Panc1 (cell line): ENCODE measurements around the gene TAF13.

Source experiments
- POLR2AphosphoS5 ChIP-seq: IDR thresholded peaks from 2 replicates; pipeline ENCODE4 v1.6.1; 2012; ENCODE audit warnings: mild to moderate bottlenecking, low read depth, low read length, moderate library complexity
- SIN3A ChIP-seq: IDR thresholded peaks from 2 replicates; pipeline ENCODE4 v1.6.1; 2012; ENCODE audit warnings: low read depth, mild to moderate bottlenecking, low read length, moderate library complexity, borderline replicate concordance; ENCODE audit not compliant: insufficient read depth
- TCF7L2 ChIP-seq: IDR thresholded peaks from 2 replicates; pipeline ENCODE4 v1.6.1; 2011; ENCODE audit warnings: mild to moderate bottlenecking, low read depth, low read length, inconsistent platforms
- TF ChIP-seq, protein P1 (sequence below): fragments of 450-650 bp; IDR thresholded peaks from 2 replicates; pipeline ENCODE4 v1.5.1; 2017; ENCODE audit warnings: mild to moderate bottlenecking
- TF ChIP-seq, protein P2 (sequence below), 2 experiments: IDR thresholded peaks; 2 replicates each; pipeline ENCODE4 v1.6.1; 2011 to 2012; ENCODE audit warnings: low read depth in 2 of 2, control low read depth in 1 of 2, low read length in 1 of 2, mild to moderate bottlenecking in 1 of 2, moderate library complexity in 1 of 2; ENCODE audit not compliant: insufficient read depth in 1 of 2

DNA sequence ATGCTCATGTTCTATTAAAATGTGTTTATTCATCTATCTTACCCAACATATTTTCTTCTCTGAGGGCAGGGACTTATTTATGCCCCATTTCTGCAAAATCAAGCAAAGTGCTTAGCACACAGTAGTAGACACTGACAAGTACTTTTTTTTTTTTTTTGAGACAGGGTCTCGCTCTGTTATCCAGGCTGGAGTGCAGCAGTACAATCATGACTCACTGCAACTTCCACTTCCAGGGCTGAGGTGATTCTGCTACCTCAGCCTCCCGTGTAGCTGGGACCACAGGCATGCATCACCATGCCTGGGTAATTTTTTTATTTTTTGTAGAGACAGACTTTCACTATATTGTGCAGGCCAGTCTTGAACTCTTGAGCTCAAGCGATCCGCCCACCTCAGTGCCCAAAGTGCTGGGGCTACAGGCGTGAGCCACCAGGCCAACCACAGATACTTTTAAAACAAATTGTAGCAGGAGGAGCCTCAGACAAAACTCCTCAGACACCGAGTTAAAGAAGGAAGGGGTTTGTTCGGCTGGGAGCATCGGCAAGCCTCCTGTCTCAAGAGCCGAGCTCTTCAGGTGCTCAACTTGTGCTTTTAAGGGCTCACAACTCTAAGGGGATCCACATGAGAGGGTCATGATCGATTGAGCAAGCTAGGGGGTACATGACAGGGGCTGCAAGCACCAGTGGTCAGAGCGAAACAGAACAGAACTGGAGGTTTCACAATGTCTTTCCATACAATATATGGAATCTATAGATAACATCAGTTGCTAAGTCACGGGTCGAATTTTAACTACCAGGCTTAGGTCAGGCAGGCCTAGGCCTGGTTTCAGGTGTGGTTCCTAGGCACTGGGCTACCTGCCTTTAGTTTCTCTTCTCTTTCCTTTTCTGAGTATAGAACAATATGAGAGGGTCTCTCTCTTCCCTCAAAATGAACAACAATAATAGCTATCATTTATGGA is 9.0 kb upstream of the TAF13 start:
- TF ChIP-seq, protein P1, sequence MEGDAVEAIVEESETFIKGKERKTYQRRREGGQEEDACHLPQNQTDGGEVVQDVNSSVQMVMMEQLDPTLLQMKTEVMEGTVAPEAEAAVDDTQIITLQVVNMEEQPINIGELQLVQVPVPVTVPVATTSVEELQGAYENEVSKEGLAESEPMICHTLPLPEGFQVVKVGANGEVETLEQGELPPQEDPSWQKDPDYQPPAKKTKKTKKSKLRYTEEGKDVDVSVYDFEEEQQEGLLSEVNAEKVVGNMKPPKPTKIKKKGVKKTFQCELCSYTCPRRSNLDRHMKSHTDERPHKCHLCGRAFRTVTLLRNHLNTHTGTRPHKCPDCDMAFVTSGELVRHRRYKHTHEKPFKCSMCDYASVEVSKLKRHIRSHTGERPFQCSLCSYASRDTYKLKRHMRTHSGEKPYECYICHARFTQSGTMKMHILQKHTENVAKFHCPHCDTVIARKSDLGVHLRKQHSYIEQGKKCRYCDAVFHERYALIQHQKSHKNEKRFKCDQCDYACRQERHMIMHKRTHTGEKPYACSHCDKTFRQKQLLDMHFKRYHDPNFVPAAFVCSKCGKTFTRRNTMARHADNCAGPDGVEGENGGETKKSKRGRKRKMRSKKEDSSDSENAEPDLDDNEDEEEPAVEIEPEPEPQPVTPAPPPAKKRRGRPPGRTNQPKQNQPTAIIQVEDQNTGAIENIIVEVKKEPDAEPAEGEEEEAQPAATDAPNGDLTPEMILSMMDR = no peak
- TF ChIP-seq SIN3A (no peak), POLR2AphosphoS5 (no peak), TCF7L2 (no peak)
- TF ChIP-seq, protein P2, sequence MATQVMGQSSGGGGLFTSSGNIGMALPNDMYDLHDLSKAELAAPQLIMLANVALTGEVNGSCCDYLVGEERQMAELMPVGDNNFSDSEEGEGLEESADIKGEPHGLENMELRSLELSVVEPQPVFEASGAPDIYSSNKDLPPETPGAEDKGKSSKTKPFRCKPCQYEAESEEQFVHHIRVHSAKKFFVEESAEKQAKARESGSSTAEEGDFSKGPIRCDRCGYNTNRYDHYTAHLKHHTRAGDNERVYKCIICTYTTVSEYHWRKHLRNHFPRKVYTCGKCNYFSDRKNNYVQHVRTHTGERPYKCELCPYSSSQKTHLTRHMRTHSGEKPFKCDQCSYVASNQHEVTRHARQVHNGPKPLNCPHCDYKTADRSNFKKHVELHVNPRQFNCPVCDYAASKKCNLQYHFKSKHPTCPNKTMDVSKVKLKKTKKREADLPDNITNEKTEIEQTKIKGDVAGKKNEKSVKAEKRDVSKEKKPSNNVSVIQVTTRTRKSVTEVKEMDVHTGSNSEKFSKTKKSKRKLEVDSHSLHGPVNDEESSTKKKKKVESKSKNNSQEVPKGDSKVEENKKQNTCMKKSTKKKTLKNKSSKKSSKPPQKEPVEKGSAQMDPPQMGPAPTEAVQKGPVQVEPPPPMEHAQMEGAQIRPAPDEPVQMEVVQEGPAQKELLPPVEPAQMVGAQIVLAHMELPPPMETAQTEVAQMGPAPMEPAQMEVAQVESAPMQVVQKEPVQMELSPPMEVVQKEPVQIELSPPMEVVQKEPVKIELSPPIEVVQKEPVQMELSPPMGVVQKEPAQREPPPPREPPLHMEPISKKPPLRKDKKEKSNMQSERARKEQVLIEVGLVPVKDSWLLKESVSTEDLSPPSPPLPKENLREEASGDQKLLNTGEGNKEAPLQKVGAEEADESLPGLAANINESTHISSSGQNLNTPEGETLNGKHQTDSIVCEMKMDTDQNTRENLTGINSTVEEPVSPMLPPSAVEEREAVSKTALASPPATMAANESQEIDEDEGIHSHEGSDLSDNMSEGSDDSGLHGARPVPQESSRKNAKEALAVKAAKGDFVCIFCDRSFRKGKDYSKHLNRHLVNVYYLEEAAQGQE (IDR thresholded peaks at IDR 0.05; ENCODE audit: insufficient read depth in 1 of 2, low read depth in 2 of 2, low read length in 1 of 2) = no peak
